Astrocyte of the cerebellum (primary cell): ENCODE data around the gene SLC12A7.
A peak's percentile ranks its signal among the peaks of the same experiment; 100 is the strongest.

ENCODE experiments used
- DNase-seq: peaks from one replicate; pipeline ENCODE4 v3.0.0-alpha.2; 2011; ENCODE audit warnings: low read depth
- H3K4me3 ChIP-seq: 2 replicates; pipeline ENCODE4 v1.5.1; 2011; ENCODE audit warnings: mild to moderate bottlenecking, low read depth, low read length, moderate library complexity
- CTCF ChIP-seq: IDR thresholded peaks from 2 replicates; pipeline ENCODE4 v1.5.1; 2012; ENCODE audit warnings: low read length, low read depth, moderate library complexity, mild to moderate bottlenecking; ENCODE audit errors: missing control alignments
- in situ Hi-C: cut with HindIII; loops from 2 replicates; pipeline ENCODE4 v1.10.0; 2017; ENCODE audit warnings: low sequenced_read_pairs

SLC12A7 gene

GRCh38 chr5:1012313-1012841 is 99.5 kb downstream of the SLC12A7 start:
- TF ChIP-seq CTCF: no peak
- in situ Hi-C loops: no loop called here
- H3K4me3 ChIP-seq: no peak overlapping the region
- DNase-seq: no peak

DNA sequence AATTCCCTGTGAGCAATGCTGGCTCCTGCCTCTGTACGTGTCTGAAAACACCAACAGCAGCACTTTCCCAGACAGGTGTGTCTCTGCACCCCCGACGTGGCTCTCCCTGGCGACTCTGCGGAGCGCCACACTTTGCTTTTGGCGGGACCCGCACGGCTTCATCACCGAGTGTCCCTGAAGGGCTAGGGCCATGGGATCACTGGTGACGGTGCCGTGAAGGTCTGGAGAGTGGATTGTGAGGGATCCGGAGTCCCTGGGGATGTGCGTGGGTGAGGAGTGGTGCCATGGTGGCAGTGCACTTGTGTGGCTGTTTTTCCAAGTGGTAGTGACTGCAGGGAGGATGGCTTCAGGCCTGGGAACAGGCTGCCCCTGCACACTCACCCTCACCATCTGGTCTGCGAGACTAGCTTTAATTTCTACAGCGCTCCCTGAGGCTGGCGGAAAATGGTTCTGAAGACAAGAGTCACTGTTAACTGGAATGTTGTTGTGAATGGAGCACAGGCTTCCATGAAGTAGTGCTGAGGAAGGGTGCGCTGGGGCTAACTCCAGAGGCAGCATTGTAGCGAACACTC is 100.0 kb downstream of the SLC12A7 start:
- TF ChIP-seq CTCF: no peak
- DNase-seq: no peak
- in situ Hi-C loops: no loop called here
- no peak overlapping the region for H3K4me3 ChIP-seq

- no peak overlapping the region for H3K4me3 ChIP-seq
- no peak for DNase-seq
- TF ChIP-seq CTCF: peak; percentile 16
- in situ Hi-C loops: no loop called here
These were observed 100.6 kb downstream of the SLC12A7 start for GRCh38 chr5:1011226-1011631.

GRCh38 chr5:1010641-1011046 is 101.2 kb downstream of the SLC12A7 start:
- no peak for TF ChIP-seq CTCF
- peak overlapping the region; percentile 28 for H3K4me3 ChIP-seq
- in situ Hi-C loops: no loop called here
- no peak for DNase-seq

- no peak for DNase-seq
- no peak for TF ChIP-seq CTCF
- in situ Hi-C loops: no loop called here
- H3K4me3 ChIP-seq: peak overlapping the region; percentile 28
These were observed 101.7 kb downstream of the SLC12A7 start for GRCh38 chr5:1010181-1010510.

DNA sequence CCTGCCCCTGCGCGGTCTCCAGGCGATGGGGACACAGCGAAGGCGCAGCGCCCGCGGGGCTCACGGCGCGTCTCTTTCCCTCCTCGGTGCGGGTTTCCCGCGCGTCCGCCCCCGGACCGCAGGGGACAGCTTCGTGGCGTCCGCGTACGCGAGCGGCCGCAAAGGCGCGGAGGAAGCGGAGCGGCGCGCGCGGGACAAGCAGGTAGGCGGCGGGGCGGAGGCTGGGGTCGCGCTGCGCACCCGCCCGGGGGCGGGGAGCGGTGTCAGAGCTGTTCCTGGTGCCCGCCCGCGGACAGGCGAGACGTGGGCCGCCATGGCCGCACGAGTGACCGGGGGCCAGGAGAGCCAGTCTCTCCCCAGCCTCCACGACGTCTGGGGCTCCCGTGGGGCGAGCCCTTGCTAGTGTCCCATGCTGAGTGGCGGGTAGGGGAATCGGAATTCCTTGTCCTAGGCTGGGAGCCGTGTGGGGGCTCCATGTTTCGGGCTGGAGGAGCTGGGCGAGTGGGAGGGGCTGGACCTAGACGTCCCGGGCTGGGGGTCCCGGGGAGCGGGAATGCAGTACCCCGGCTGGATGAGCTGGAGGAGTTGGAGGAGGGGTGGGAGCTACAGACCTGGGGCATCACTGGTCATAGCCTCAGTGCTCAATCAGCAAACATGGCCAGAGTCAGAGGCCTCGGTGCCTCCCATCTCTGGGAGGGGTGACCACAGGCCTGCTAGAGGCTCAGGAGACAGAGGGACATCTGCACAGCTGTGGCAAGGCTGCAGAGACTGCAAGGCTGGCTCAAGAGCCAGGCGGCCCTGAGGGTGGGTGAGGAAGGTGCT is 102.3 kb downstream of the SLC12A7 start:
- in situ Hi-C loops: no loop called here
- peak overlapping the region; percentile 28 for H3K4me3 ChIP-seq
- TF ChIP-seq CTCF: no peak
- DNase-seq: no peak
